K562 (cell line): Measurements from ENCODE around the gene TFAP2D. TPM values are rescaled to one million over a fixed set of nuclear protein-coding genes. Genes with fewer than 3 reads are reported as not detected.

Experiments
- ATAC-seq: fragments of 200-7000 bp; cut with Tn5 transposase; 3 replicates; pipeline ENCODE4 v1.9.1; 2020; ENCODE audit warnings: moderate library complexity
- Bru-seq: library from RNA; stranded (reverse); fragments of 400-500 nt; gene quantifications from one replicate; lab custom pipeline; 2021; lab: Mats Ljungman, UMichigan
- BruChase-seq, 2 experiments: library from RNA; stranded (reverse); fragments of 400-500 nt; gene quantifications; one replicate each; lab custom pipeline; 2021; lab: Mats Ljungman, UMichigan
- BruUV-seq: library from RNA; stranded (reverse); fragments of 400-500 nt; replicated peaks from 2 replicates; lab custom pipeline; 2021; lab: Mats Ljungman, UMichigan
- CTCF ChIA-PET: fragments of 300-600 bp; formaldehyde crosslinking; extraction: SDS; loops from one replicate; lab custom pipeline; 2021; ENCODE audit warnings: low intra/inter-chr PET ratio; lab: Yijun Ruan, JAX
- POLR2A ChIA-PET: fragments of 300-600, 350-650 bp; sonication (Branson Sonifier 250); formaldehyde crosslinking; extraction: SDS; loops from one replicate; lab custom pipeline; 2021; ENCODE audit warnings: antibody characterized with exemption, inconsistent platforms; lab: Yijun Ruan, JAX
- DNase-seq, 4 experiments: peaks; one replicate each; pipeline versions ENCODE4 v3.0.0 to v3.0.0-alpha.2; 2011 to 2018; ENCODE audit warnings: low spot score in 3 of 4, mixed read lengths in 3 of 4; ENCODE audit errors: extremely low read depth in 1 of 4
- FAIRE-seq: peaks from 2 replicates; lab custom pipeline; 2011; peaks lifted over from hg19 to GRCh38; lab: Jason Lieb, UNC
- H2AFZ ChIP-seq: 2 replicates; pipeline ENCODE4 v1.6.0; 2011; ENCODE audit warnings: low read depth, low read length, control low read depth, inconsistent platforms
- H3K27ac ChIP-seq: fragments of 200-600 bp; 3 replicates; pipeline ENCODE4 v1.8.0; 2011; ENCODE audit warnings: low read depth, mild to moderate bottlenecking, control low read depth, inconsistent platforms, low read length, moderate library complexity, mixed read lengths; ENCODE audit errors: extremely low read depth
- H3K27me3 ChIP-seq, 2 experiments: fragments of 300-600 bp in 1 of 2; 2 replicates in 1 of 2; 3 replicates in 1 of 2; pipeline versions ENCODE4 v1.6.0 to v1.8.0; 2011; ENCODE audit warnings: inconsistent platforms in 2 of 2, low read length in 2 of 2, mild to moderate bottlenecking in 1 of 2, mixed read lengths in 1 of 2, moderate library complexity in 1 of 2; ENCODE audit not compliant: control insufficient read depth in 2 of 2, insufficient read depth in 2 of 2
- H3K36me3 ChIP-seq: fragments of 300-600 bp; 3 replicates; pipeline ENCODE4 v1.8.0; 2011; ENCODE audit warnings: mild to moderate bottlenecking, low read length, inconsistent platforms; ENCODE audit not compliant: control insufficient read depth, insufficient read depth
- H3K4me1 ChIP-seq, 2 experiments: fragments of 200-600 bp in 1 of 2; replicated peaks in 1 of 2; 2 replicates in 1 of 2; 3 replicates in 1 of 2; pipeline versions ENCODE4 v1.5.1 to v1.8.0; 2011; ENCODE audit warnings: inconsistent platforms in 2 of 2, low read length in 2 of 2, mild to moderate bottlenecking in 1 of 2, mixed read lengths in 1 of 2, moderate library complexity in 1 of 2; ENCODE audit not compliant: control insufficient read depth in 2 of 2, insufficient read depth in 2 of 2
- H3K4me2 ChIP-seq: 2 replicates; pipeline ENCODE4 v1.6.1; 2011; ENCODE audit warnings: low read length, control low read depth, inconsistent platforms, mixed read lengths; ENCODE audit not compliant: insufficient read depth
- H3K4me3 ChIP-seq: fragments of 200-600 bp; sonication (generic), shearing (Covaris generic); 2 replicates; pipeline ENCODE4 v1.5.1; 2016; ENCODE audit warnings: control low read depth, inconsistent platforms
- H3K79me2 ChIP-seq: fragments of 200-600 bp; 3 replicates; pipeline ENCODE4 v1.8.0; 2011; ENCODE audit warnings: low read length, inconsistent platforms; ENCODE audit not compliant: control insufficient read depth, insufficient read depth
- H3K9ac ChIP-seq, 2 experiments: 2 replicates each; pipeline versions ENCODE4 v1.6.0 to v1.6.1; 2011; ENCODE audit warnings: low read depth in 2 of 2, low read length in 2 of 2, control low read depth in 1 of 2, inconsistent platforms in 1 of 2, mild to moderate bottlenecking in 1 of 2, mixed read lengths in 1 of 2; ENCODE audit not compliant: insufficient read depth in 1 of 2
- H3K9me1 ChIP-seq: one replicate; pipeline ENCODE4 v1.6.0; 2011; ENCODE audit warnings: inconsistent platforms, mild to moderate bottlenecking, low read length, moderate library complexity; ENCODE audit not compliant: control insufficient read depth, insufficient read depth
- H3K9me3 ChIP-seq: replicated peaks from 2 replicates; pipeline ENCODE4 v1.5.1; 2011; ENCODE audit warnings: low read depth, low read length, inconsistent platforms; ENCODE audit not compliant: control insufficient read depth, insufficient read depth
- H4K20me1 ChIP-seq: replicated peaks from 2 replicates; pipeline ENCODE4 v1.6.1; 2011; ENCODE audit warnings: low read length, inconsistent platforms, mixed read lengths; ENCODE audit not compliant: control insufficient read depth, insufficient read depth
- ETV5 ChIP-seq: sonication (generic); formaldehyde crosslinking; IDR thresholded peaks from 2 replicates; pipeline ENCODE4 v1.4.0; 2020; ENCODE audit warnings: low read depth, mild to moderate bottlenecking, missing genetic modification reagents
- SMC3 ChIP-seq: conservative IDR thresholded peaks from 2 replicates; pipeline ENCODE4 v1.6.1; 2011; ENCODE audit warnings: low read depth, low read length, improper control_type of control experiment; ENCODE audit not compliant: insufficient read depth
- WGBS: fragments of 100-300 bp; shearing (Covaris generic); methylation state at CpG from one replicate; pipeline ENCODE4 v1.1.6; 2016; ENCODE audit warnings: low coverage, mixed read lengths; ENCODE audit not compliant: insufficient coverage; ENCODE audit errors: missing lambda C conversion rate; 5-methylcytosine and 5-hydroxymethylcytosine counted together
- in situ Hi-C: fragments of 300-500 bp; cut with MboI; formaldehyde crosslinking; loops from 4 replicates; pipeline ENCODE4 v1.15.0; 2018; ENCODE audit warnings: inconsistent platforms, mixed read lengths
- intact Hi-C: fragments of 100-400 bp; cut with micrococcal nuclease; formaldehyde crosslinking; loops from 2 replicates; pipeline ENCODE4 v1.14.2; 2022
- long read RNA-seq, 3 experiments: library from polyadenylated mRNA in 2 of 3; library from RNA in 1 of 3; unstranded in 2 of 3; stranded (forward) in 1 of 3; transcript quantifications; one replicate each; pipeline ENCODE4 v2.0.0, GENCODE V29; 2019 to 2022
- polyA minus RNA-seq, 3 experiments: library from RNA; depleted of rRNA, polyadenylated mRNA; stranded (reverse); fragments of >200 nt; gene quantifications; 2 replicates each; pipeline ENCODE4 v1.2.3, GENCODE V29; 2011
- polyA plus RNA-seq, 8 experiments: library from polyadenylated mRNA; depleted of rRNA in 4 of 8; stranded (reverse) in 5 of 8; unstranded in 3 of 8; fragments of >200 nt; fragmentation: Nextera tagmentation in 2 of 8; fragmentation: Illumina TruSeq in 1 of 8; extraction: Ambion mirVana in 2 of 8; extraction: Trizol in 1 of 8; gene quantifications; 2 replicates each; pipeline versions ENCODE4 v1.2.1 to v1.2.3, GENCODE V29; 2011 to 2014; ENCODE audit warnings: inconsistent platforms in 1 of 8, missing spikeins in 1 of 8
- total RNA-seq, 7 experiments: library from RNA; depleted of rRNA in 6 of 7; stranded (reverse); fragments of >200 nt in 6 of 7; fragmentation: Illumina TruSeq in 2 of 7; extraction: Trizol in 2 of 7; gene quantifications; 2 replicates each; pipeline versions ENCODE4 v1.2.1 to v1.2.3, GENCODE V29; 2011 to 2021; ENCODE audit warnings: low replicate concordance in 1 of 7

TFAP2D gene
- total RNA-seq (2011; cell fraction: chromatin; rRNA removed; ENCODE audit: low replicate concordance), result not detected in 2 replicates
- total RNA-seq (2011; cell fraction: nucleolus; rRNA removed), result not detected in 2 replicates
- not detected in 2 replicates for total RNA-seq (2011; cell fraction: nucleoplasm; rRNA removed)
- total RNA-seq (2014; rRNA removed) (not detected in 2 replicates), total RNA-seq (2014; rRNA removed; fragmentation: Illumina TruSeq; extraction: Trizol) (not detected in 2 replicates), total RNA-seq (2015; rRNA removed; fragmentation: Illumina TruSeq; extraction: Trizol) (not detected in 2 replicates), total RNA-seq (2021) (not detected in 2 replicates), polyA plus RNA-seq (2011; rRNA removed) (not detected in 2 replicates), polyA plus RNA-seq (2014; fragmentation: Illumina TruSeq; extraction: Trizol) (not detected in 2 replicates), polyA plus RNA-seq (2014; fragmentation: Nextera tagmentation; extraction: Ambion mirVana) (not detected), polyA plus RNA-seq (2014; rRNA removed) (not detected in 2 replicates), polyA minus RNA-seq (2011; rRNA and poly(A)+ RNA removed) (not detected in 2 replicates), Bru-seq, nascent RNA (not detected), BruChase-seq, experiment 1, labeled RNA remaining after a 2-hour chase (not detected), BruChase-seq, experiment 2, labeled RNA remaining after a 6-hour chase (not detected)
- polyA plus RNA-seq (2011; cell fraction: cytosol; rRNA removed), result not detected in 2 replicates
- not detected in 2 replicates for polyA plus RNA-seq (2011; cell fraction: nucleus; rRNA removed)
- 0.04 TPM in 1 of 2 replicates, not detected in the other for polyA plus RNA-seq (2012)
- not detected in 2 replicates for polyA minus RNA-seq (2011; cell fraction: cytosol; rRNA and poly(A)+ RNA removed)
- not detected in 2 replicates for polyA minus RNA-seq (2011; cell fraction: nucleus; rRNA and poly(A)+ RNA removed)
- long read RNA-seq, experiment 1, result 0 reads
- long read RNA-seq, experiment 2, result 0 reads
- long read RNA-seq, experiment 3, result 0 reads

GRCh38 chr6:50713226-50713625, at the start of gene TFAP2D:
Gene TFAP2D, plus strand, starts transcription at chr6:50713526. Its CDS starts 530 bp downstream, at chr6:50714056.
- no peak for FAIRE-seq
- H4K20me1 ChIP-seq, result no peaks in the 10 kb centered on the region
- H3K9me1 ChIP-seq, result no peaks in the 10 kb centered on the region
- intact Hi-C loops, result no loop called here
- no peak within 1 kb of the TSS for H3K9ac ChIP-seq
- H2AFZ ChIP-seq, result no peak within 1 kb of the TSS
- no peak for DNase-seq
- H3K79me2 ChIP-seq, result no peaks in the 10 kb centered on the region
- H3K36me3 ChIP-seq, result no peaks in the 10 kb centered on the region
- WGBS, result 0% methylated on average over 4 of the region's 4 CpGs
- no peak for ATAC-seq
- in situ Hi-C loops, result no loop called here
- no peak within 1 kb of the TSS for H3K27ac ChIP-seq
- no peaks in the 10 kb centered on the region for H3K4me1 ChIP-seq
- POLR2A ChIA-PET, result no interaction called here
- no peaks in the 10 kb centered on the region for H3K9me3 ChIP-seq
- H3K27me3 ChIP-seq, result peaks cover 13 to 33% of the 10 kb centered on the region in 2 experiments; a peak in 3 of 5 replicates
- no TSS peak for BruUV-seq
- CTCF ChIA-PET, result no interaction called here
- no peak for TF ChIP-seq SMC3
- no peak for TF ChIP-seq ETV5
- H3K4me2 ChIP-seq, result no peak within 1 kb of the TSS
- H3K4me3 ChIP-seq, result no peak within 1 kb of the TSS
